HG03280 (cell line): ENCODE results near the gene PCK2.

Experiments
- ATAC-seq: cut with Tn5 transposase; IDR thresholded peaks from one replicate; pipeline ENCODE4 v1.9.1; 2021; ENCODE audit warnings: mild to moderate bottlenecking, moderate library complexity; ENCODE audit not compliant: unreplicated experiment

Gene PCK2

DNA sequence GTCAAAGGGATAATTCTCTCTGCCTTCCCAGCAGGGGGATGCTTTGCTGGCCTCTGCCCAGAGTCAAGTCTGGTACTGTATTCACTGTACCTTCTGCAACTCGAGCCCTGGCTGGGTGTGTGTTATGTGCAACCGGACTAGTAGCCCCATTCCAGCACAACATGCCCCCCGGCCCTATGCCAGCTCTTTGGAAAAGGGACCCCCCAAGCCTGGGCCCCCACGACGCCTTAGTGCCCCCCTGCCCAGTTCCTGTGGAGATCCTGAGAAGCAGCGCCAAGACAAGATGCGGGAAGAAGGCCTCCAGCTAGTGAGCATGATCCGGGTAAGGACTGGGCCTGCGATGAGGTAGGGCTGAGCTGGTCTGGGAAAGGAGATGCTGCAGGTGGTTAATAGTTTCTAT is 56.5 kb downstream of the PCK2 start:
- ATAC-seq = no peak

DNA sequence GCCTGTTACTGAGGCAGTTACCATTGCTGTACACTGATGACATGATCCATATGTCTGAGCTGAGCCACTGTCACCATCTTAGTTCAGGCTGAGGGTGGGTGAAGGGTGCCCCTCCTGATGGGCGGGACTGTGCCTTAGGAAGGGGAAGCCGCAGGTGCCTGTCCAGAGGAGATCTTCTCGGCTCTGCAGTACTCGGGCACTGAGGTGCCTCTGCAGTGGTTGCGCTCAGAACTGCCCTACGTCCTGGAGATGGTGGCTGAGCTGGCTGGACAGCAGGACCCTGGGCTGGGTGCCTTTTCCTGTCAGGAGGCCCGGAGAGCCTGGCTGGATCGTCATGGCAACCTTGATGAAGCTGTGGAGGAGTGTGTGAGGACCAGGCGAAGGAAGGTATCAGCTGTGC is 56.9 kb downstream of the PCK2 start:
- no peak for ATAC-seq

DNA sequence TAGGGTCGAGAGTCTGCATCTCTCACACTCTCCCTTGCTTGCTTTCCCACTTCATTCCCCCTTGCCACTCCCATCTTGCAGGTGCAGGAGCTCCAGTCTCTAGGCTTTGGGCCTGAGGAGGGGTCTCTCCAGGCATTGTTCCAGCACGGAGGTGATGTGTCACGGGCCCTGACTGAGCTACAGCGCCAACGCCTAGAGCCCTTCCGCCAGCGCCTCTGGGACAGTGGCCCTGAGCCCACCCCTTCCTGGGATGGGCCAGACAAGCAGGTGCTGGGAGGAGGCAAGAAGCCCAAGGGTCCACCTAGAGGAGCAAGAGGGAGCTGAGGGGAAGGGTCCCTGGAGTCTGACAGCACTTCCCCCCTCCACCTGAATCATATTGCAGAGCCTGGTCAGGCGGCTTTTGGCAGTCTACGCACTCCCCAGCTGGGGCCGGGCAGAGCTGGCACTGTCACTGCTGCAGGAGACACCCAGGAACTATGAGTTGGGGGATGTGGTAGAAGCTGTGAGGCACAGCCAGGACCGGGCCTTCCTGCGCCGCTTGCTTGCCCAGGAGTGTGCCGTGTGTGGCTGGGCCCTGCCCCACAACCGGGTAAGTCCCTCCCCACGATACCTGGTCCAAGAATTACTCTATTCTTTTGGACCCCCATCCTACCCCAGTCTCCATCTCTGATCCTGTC is 57.4 kb downstream of the PCK2 start:
- no peak for ATAC-seq
